Adrenal gland (tissue), 12 donors: Measurements from ENCODE around the gene SLC25A20. TPM values are rescaled to one million over a fixed set of nuclear protein-coding genes. Genes with fewer than 3 reads are reported as not detected.

Source experiments
- DNase-seq, 7 donors: peaks; one replicate each; pipeline ENCODE4 v3.0.0-alpha.2; 2019 to 2020
- H3K27ac ChIP-seq, 5 donors: fragments of 200-600 bp; sonication (generic) in 4 of 5; 1 replicate in 3 of 5; 2 replicates in 2 of 5; pipeline versions ENCODE4 v1.5.1 to v1.8.0; 2016 to 2020; ENCODE audit warnings: mild to moderate bottlenecking in 1 of 5
- H3K27me3 ChIP-seq: fragments of 200-600 bp; 2 replicates; pipeline ENCODE4 v1.8.0; 2021
- H3K36me3 ChIP-seq, 2 donors: fragments of 200-600 bp; replicated peaks in 1 of 2; 1 replicate in 1 of 2; 2 replicates in 1 of 2; pipeline versions ENCODE4 v1.5.1 to v1.8.0; 2018 to 2022
- H3K4me1 ChIP-seq, 2 donors: fragments of 200-600 bp; replicated peaks in 1 of 2; 1 replicate in 1 of 2; 2 replicates in 1 of 2; pipeline versions ENCODE4 v1.5.1 to v1.8.0; 2018 to 2021
- H3K4me3 ChIP-seq, 4 donors: fragments of 200-600 bp; sonication (generic) in 3 of 4; one replicate each; pipeline ENCODE4 v1.5.1; 2016 to 2018
- H3K9me3 ChIP-seq, 3 donors: fragments of 200-600 bp; sonication (generic) in 1 of 3; replicated peaks in 1 of 3; 1 replicate in 2 of 3; 2 replicates in 1 of 3; pipeline versions ENCODE4 v1.5.1 to v1.8.0; 2016 to 2021
- POLR2A ChIP-seq, 2 donors: fragments of 450-650 bp; IDR thresholded peaks; one replicate each; pipeline ENCODE4 v1.6.1; 2017; ENCODE audit warnings: antibody characterized with exemption in 2 of 2, mild to moderate bottlenecking in 2 of 2, moderate library complexity in 1 of 2
- WGBS, 4 donors: extraction: QIAGEN DNeasy Blood & Tissue Kit in 2 of 4; methylation state at CpG; one replicate each; pipeline versions ENCODE4 v1.1.5 to v1.1.7; 2013 to 2017; 5-methylcytosine and 5-hydroxymethylcytosine counted together
- intact Hi-C, 2 donors: fragments of 100-400 bp; cut with DNase I; formaldehyde crosslinking; loops; one replicate each; pipeline versions ENCODE4 v1.14.1 to v1.15.0; 2022 to 2023
- polyA plus RNA-seq, 3 donors: library from polyadenylated mRNA; stranded (reverse); fragments of 200-250 nt in 2 of 3; fragments of 350-450 nt in 1 of 3; fragmentation: Illumina TruSeq in 1 of 3; extraction: RNeasy Lipid Tissue Mini Kit (QIAGEN cat#74804) in 1 of 3; gene quantifications; one replicate each; pipeline ENCODE4 v1.2.3, GENCODE V29; 2013 to 2014
- total RNA-seq, 9 donors: library from RNA; depleted of rRNA in 4 of 9; stranded (reverse); fragments of >200 nt in 4 of 9; fragments of 120-200 nt in 1 of 9; fragmentation: NEBNext Ultra II Directional in 1 of 9; extraction: Animal tissue kit (Norgen Biotek cat#: 25700) in 1 of 9; gene quantifications; one replicate each; pipeline versions ENCODE4 v1.1.0 to v1.2.4, GENCODE V29; 2013 to 2023
- TF ChIP-seq, protein P1 (sequence below), 6 experiments: fragments of 450-650 bp in 4 of 6; fragments of 200-600 bp in 2 of 6; sonication (generic) in 1 of 6; IDR thresholded peaks; 1 replicate in 5 of 6; 2 replicates in 1 of 6; pipeline versions ENCODE4 v1.5.1 to v1.8.0; 2016 to 2021; ENCODE audit warnings: antibody characterized with exemption in 6 of 6, mild to moderate bottlenecking in 2 of 6, moderate library complexity in 1 of 6
- donor health status: healthy with polysubstance abuse.
- donor health status: Bipolar disorder and iron deficiency.
- donor health status: DM: yes; HTN: yes; CAD: no.
- donor health status: DM: no; HTN: no; CAD: no.
- donor health status: DM: no; HTN: no; CAD: no.
- donor health status: DM: yes; HTN: yes; CAD: no.

Gene SLC25A20
- total and polyA plus RNA-seq, 12 donors: 15.5 to 70.6 (median 49.1) TPM

DNA sequence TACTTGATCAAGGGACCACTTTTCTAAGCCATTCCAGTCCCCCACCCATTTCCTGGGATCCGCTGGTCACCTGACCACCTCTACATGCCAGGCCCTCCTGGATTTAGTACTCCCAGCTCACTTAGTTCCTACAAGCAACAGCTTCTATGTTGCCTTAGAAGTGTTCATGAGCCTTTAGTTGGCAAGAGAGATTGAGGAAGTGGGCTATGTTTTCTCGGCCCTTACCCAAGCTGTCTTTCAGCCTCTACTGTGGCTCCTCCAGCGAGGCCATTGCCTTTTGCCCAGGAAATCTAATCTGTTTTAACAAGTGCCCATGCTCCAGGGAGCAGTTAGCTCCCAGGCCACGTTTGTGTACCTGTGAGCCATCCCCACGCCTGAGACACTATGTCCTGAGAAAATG, 46.5 kb downstream of the SLC25A20 start:
- WGBS, 4 donors: 88 to 95% (median 90%) methylated on average over 4 to 5 of the region's 5 CpGs
- H3K27ac ChIP-seq: no peak overlapping the region
- no peak overlapping the region for H3K4me3 ChIP-seq
- DNase-seq: peak in 1 of 7 donors; percentile 8
- no peaks in the 10 kb centered on the region for H3K27me3 ChIP-seq
- TF ChIP-seq POLR2A (IDR thresholded peaks at IDR 0.05): no peak
- TF ChIP-seq, protein P1, sequence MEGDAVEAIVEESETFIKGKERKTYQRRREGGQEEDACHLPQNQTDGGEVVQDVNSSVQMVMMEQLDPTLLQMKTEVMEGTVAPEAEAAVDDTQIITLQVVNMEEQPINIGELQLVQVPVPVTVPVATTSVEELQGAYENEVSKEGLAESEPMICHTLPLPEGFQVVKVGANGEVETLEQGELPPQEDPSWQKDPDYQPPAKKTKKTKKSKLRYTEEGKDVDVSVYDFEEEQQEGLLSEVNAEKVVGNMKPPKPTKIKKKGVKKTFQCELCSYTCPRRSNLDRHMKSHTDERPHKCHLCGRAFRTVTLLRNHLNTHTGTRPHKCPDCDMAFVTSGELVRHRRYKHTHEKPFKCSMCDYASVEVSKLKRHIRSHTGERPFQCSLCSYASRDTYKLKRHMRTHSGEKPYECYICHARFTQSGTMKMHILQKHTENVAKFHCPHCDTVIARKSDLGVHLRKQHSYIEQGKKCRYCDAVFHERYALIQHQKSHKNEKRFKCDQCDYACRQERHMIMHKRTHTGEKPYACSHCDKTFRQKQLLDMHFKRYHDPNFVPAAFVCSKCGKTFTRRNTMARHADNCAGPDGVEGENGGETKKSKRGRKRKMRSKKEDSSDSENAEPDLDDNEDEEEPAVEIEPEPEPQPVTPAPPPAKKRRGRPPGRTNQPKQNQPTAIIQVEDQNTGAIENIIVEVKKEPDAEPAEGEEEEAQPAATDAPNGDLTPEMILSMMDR (IDR thresholded peaks at IDR 0.05): no peak
- peaks cover 0 to 9% of the 10 kb centered on the region in 2 donors for H3K4me1 ChIP-seq
- H3K36me3 ChIP-seq: peaks cover 0 to under 1% of the 10 kb centered on the region in 2 donors
- H3K9me3 ChIP-seq: no peaks in the 10 kb centered on the region
- intact Hi-C loops: no loop called here

DNA sequence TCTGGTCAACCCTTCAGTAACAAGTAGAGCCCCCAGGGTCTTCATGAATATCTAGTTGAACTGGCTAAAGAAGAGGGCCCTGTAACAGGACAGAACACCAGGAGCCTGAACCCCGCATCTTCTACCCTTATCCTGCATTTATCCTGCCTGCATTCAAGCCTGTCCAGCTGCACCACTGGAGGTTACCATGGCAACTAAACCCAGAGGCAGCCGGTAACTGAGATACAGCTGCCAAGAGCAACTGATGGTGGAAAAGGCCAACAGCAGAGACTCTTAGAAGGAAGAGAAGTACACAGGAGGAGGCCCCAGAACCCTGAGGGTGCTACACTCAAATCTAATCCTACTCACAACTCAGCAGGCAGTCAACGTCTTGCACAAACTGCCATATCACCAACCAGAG, 47.3 kb downstream of the SLC25A20 start:
- 60 to 67% (median 64%) methylated on average over 3 of the region's 3 CpGs for WGBS, 4 donors
- Histone ChIP-seq H3K27ac (no peak overlapping the region), H3K27me3 (no peaks in the 10 kb centered on the region), H3K4me1 (peaks cover 2 to 12% of the 10 kb centered on the region in 2 donors), H3K4me3 (no peak overlapping the region), H3K36me3 (no peaks in the 10 kb centered on the region), H3K9me3 (no peaks in the 10 kb centered on the region)
- TF ChIP-seq, protein P1 (IDR thresholded peaks at IDR 0.05): no peak
- TF ChIP-seq POLR2A (IDR thresholded peaks at IDR 0.05): no peak
- intact Hi-C loops: no loop called here
- peak in 2 of 7 donors; percentile 15 to 83 for DNase-seq

DNA sequence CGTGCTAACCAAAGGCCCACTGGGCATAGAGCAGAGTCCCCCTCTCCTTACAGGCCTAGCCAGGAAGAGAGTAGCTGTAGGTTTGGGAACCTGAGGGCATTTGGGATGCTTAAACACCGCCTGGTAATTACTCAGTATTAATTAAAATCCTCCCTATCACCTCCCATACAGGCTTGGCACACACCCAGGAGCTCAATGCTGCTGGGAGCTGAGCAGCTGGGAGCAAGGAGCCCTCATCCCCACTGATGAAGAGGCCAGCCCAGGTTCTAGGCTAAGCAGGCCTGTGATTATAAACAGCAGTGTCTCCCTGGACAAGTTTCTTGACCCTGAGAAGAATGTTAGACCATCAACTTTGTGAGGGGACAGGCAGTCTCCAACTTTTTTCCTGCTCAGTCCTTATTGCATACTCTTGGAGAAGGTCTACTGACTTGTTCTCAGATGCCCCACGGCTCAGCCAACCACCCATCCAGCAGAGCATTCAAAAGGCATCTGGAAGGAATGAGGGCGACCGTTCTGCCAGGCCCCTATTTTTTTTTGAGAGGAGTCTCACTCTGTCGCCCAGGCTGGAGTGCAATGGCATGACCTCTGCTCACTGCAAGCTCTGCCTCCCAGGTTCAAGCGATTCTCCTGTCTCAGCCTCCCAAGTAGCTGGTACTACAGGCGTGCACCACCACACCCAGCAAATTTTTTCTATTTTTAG, 49.7 kb downstream of the SLC25A20 start:
- Histone ChIP-seq H3K36me3 (no peaks in the 10 kb centered on the region), H3K9me3 (no peaks in the 10 kb centered on the region), H3K4me1 (peaks cover 14 to 28% of the 10 kb centered on the region in 2 donors), H3K27ac (peak overlapping the region in 3 of 5 donors; percentile 93 to 99 (median 97)), H3K4me3 (no peak overlapping the region), H3K27me3 (no peaks in the 10 kb centered on the region)
- intact Hi-C loops: no loop called here
- DNase-seq: peak in 1 of 7 donors; percentile 11
- TF ChIP-seq, protein P1 (IDR thresholded peaks at IDR 0.05): no peak
- no peak for TF ChIP-seq POLR2A (IDR thresholded peaks at IDR 0.05)
- WGBS, 4 donors: 93 to 99% (median 95%) methylated on average over 8 of the region's 8 CpGs

DNA sequence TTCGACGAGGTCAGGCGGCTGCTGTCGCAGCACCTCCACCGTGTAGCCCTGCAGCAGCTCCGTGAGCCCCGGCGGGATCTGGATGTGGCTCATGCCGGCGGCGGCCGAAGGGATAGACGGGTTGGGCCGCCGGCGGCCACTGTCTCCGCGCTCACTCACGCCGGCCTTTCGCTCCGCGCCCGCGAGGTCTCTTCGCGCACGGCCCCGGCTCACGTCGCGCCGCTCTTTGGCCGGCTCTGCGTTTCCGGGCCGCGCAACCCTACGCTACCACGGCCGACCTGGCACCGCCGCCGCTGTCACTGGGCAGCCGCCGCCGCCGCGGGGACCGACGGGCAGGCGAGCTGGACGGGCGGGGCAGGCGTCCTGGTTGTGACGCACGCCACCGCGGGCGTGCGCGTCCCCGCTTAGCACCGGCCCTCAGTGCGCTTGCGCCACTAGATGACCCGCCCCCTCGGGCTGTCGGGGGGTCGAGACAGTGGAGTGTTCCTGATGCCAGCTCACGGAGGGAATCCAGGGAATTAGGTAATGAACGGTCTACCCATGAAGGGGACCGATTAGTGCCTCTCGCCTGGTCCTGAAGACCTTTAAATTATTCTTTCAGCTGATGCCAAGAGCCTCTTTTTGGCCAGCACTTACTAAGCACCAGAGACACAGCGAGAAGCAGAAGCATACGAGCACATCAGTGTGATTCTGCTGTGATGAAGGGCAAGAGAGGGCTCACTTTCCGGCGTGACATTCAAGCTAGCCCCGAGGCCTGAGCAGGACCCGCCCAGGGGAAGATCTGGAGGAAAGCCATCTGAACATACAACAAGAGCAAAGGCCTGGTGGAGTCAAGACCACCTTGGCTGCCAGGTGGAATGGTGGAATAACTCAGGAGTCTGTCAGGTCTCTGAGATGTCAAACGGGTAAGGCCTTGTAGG, 50.9 kb downstream of the SLC25A20 start, which contains the start of gene PRKAR2A:
Gene PRKAR2A (minus strand): TSS at position 371 of the 920 bp plus-strand sequence. CDS start 278 bp downstream, at position 93.
- TF ChIP-seq POLR2A (IDR thresholded peaks at IDR 0.05): peak; percentile 91 to 96
- TF ChIP-seq, protein P1 (IDR thresholded peaks at IDR 0.05): no peak
- peak within 1 kb of the TSS; percentile 28 to 77 (median 57) for H3K4me3 ChIP-seq
- peak; percentile 90 to 94 (median 90) for DNase-seq
- H3K36me3 ChIP-seq: no peaks in the 10 kb centered on the region
- H3K27ac ChIP-seq: peak within 1 kb of the TSS; percentile 87 to 99 (median 95)
- intact Hi-C loops: no loop called here
- H3K27me3 ChIP-seq: no peaks in the 10 kb centered on the region
- peaks cover 14 to 28% of the 10 kb centered on the region in 2 donors for H3K4me1 ChIP-seq
- no peaks in the 10 kb centered on the region for H3K9me3 ChIP-seq
- 1 to 12% (median 4%) methylated on average over 7 to 81 of the region's 81 CpGs for WGBS, 4 donors
